Neural progenitor cell (in vitro differentiated cells): ENCODE results near the gene DLG2. TPM values are rescaled to one million over a fixed set of nuclear protein-coding genes. Genes with fewer than 3 reads are reported as not detected.

Experiments
- DNase-seq: peaks from one replicate; pipeline ENCODE4 v3.0.0-alpha.2; 2016; ENCODE audit warnings: low spot score
- H2AFZ ChIP-seq: fragments of 200-600 bp; sonication (generic); replicated peaks from 2 replicates; pipeline ENCODE4 v1.6.1; 2016; ENCODE audit warnings: antibody characterized with exemption
- H3F3A ChIP-seq: fragments of 200-600 bp; sonication (generic); 2 replicates; pipeline ENCODE4 v1.6.1; 2016; ENCODE audit warnings: antibody characterized with exemption, low read depth
- H3K27ac ChIP-seq: fragments of 200-600 bp; sonication (generic); 2 replicates; pipeline ENCODE4 v1.5.1; 2016; ENCODE audit warnings: mild to moderate bottlenecking
- H3K27me3 ChIP-seq: fragments of 200-600 bp; sonication (generic); 2 replicates; pipeline ENCODE4 v1.6.1; 2016; ENCODE audit warnings: mild to moderate bottlenecking, moderate library complexity
- H3K36me3 ChIP-seq: fragments of 200-600 bp; sonication (generic); 2 replicates; pipeline ENCODE4 v1.5.1; 2016
- H3K4me1 ChIP-seq: fragments of 200-600 bp; sonication (generic); 2 replicates; pipeline ENCODE4 v1.6.1; 2016; ENCODE audit warnings: mixed run types
- H3K4me2 ChIP-seq: fragments of 200-600 bp; sonication (generic); 2 replicates; pipeline ENCODE4 v1.6.1; 2016
- H3K4me3 ChIP-seq: fragments of 200-600 bp; sonication (generic); 2 replicates; pipeline ENCODE4 v1.5.1; 2016
- H3K79me2 ChIP-seq: fragments of 200-600 bp; sonication (generic); 2 replicates; pipeline ENCODE4 v1.6.1; 2016; ENCODE audit warnings: low read depth
- H3K9ac ChIP-seq: fragments of 200-600 bp; sonication (generic); 2 replicates; pipeline ENCODE4 v1.6.1; 2016
- H3K9me3 ChIP-seq: fragments of 200-600 bp; sonication (generic); 2 replicates; pipeline ENCODE4 v1.5.1; 2016; ENCODE audit warnings: low read depth
- H4K20me1 ChIP-seq: fragments of 200-600 bp; sonication (generic); 2 replicates; pipeline ENCODE4 v1.6.1; 2016; ENCODE audit warnings: low read depth
- H3K27ac Mint-ChIP-seq: 3 replicates; pipeline ENCODE4 v1.8.0; 2021; ENCODE audit warnings: mixed read lengths
- H3K27me3 Mint-ChIP-seq: 2 replicates; pipeline ENCODE4 v1.8.0; 2022; ENCODE audit warnings: low read depth, mild to moderate bottlenecking, inconsistent platforms, moderate library complexity, mixed read lengths; ENCODE audit not compliant: insufficient read depth
- H3K36me3 Mint-ChIP-seq: 3 replicates; pipeline ENCODE4 v1.8.0; 2021; ENCODE audit warnings: mixed read lengths
- H3K4me1 Mint-ChIP-seq: 3 replicates; pipeline ENCODE4 v1.8.0; 2021; ENCODE audit warnings: mixed read lengths
- H3K4me3 Mint-ChIP-seq: 3 replicates; pipeline ENCODE4 v1.8.0; 2021; ENCODE audit warnings: mild to moderate bottlenecking, moderate library complexity, mixed read lengths
- H3K9me3 Mint-ChIP-seq: 3 replicates; pipeline ENCODE4 v1.8.0; 2020; ENCODE audit warnings: mixed read lengths
- CTCF ChIP-seq: fragments of 200-600 bp; sonication (generic); IDR thresholded peaks from 2 replicates; pipeline ENCODE4 v1.5.1; 2017; ENCODE audit warnings: antibody characterized with exemption, mild to moderate bottlenecking
- EZH2 ChIP-seq: fragments of 200-600 bp; sonication (generic); IDR thresholded peaks from 2 replicates; pipeline ENCODE4 v1.6.1; 2017; ENCODE audit warnings: antibody characterized with exemption, mild to moderate bottlenecking, moderate library complexity
- EZH2phosphoT487 ChIP-seq: fragments of 200-600 bp; sonication (generic); IDR thresholded peaks from 2 replicates; pipeline ENCODE4 v1.6.1; 2017; ENCODE audit warnings: antibody characterized with exemption
- total RNA-seq: library from RNA; depleted of rRNA; stranded (reverse); fragments of >200 nt; gene quantifications from 2 replicates; pipeline ENCODE4 v1.2.3, GENCODE V29; 2015; ENCODE audit warnings: low replicate concordance

Gene DLG2
- total RNA-seq, 1 donor from 2014 or later, result 7.5 TPM

- no peaks in the 10 kb centered on the region for H3K4me1 ChIP-seq
- no peak overlapping the region for H3K27ac ChIP-seq
- H3K36me3 ChIP-seq, result no peaks in the 10 kb centered on the region
- no peak overlapping the region for H3K4me3 ChIP-seq
- H3K4me1 Mint-ChIP-seq, result no peaks in the 10 kb centered on the region
- no peaks in the 10 kb centered on the region for H3K36me3 Mint-ChIP-seq
- no peaks in the 10 kb centered on the region for H3K79me2 ChIP-seq
- H3K4me3 Mint-ChIP-seq, result no peak overlapping the region
- TF ChIP-seq EZH2 (no peak), CTCF (peak; percentile 21)
- H3F3A ChIP-seq, result no peaks in the 10 kb centered on the region
- no peak overlapping the region for H3K27ac Mint-ChIP-seq
- no peak overlapping the region for H2AFZ ChIP-seq
- no peaks in the 10 kb centered on the region for H3K27me3 Mint-ChIP-seq
- H3K9me3 Mint-ChIP-seq, result no peaks in the 10 kb centered on the region
- H3K4me2 ChIP-seq, result no peak overlapping the region
- H4K20me1 ChIP-seq, result no peaks in the 10 kb centered on the region
- H3K9me3 ChIP-seq, result no peaks in the 10 kb centered on the region
- H3K27me3 ChIP-seq, result no peaks in the 10 kb centered on the region
- no peak overlapping the region for H3K9ac ChIP-seq
- no peak for DNase-seq
Measured at GRCh38 chr11:84963240-84963639, 663.9 kb downstream of the DLG2 start.

DNA sequence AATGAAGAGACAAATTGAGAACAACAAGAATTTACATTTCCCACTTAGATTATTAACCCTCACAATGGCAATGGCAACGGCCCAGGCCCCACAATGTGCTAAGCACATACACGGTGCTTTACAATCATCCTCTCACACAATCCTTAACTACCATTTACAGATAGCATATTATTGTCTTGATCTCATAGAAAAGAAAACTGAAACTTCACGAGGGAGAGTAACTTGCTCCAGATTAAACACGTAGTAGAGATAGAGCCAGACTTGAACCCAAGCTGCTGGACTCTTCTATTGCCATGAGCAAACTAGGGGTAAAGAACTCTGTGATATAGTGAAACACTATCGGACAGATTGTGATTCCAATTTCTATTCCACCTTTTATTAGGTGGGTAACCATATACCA is 665.1 kb downstream of the DLG2 start:
- no peak overlapping the region for H3K9ac ChIP-seq

GRCh38 chr11:84958295-84958694 is 668.8 kb downstream of the DLG2 start:
- Mint-ChIP-seq H3K9me3 (no peaks in the 10 kb centered on the region), H3K27ac (no peak overlapping the region), H3K4me3 (no peak overlapping the region)

More for the DNA sequence above, 665.1 kb downstream of the DLG2 start:
- Histone ChIP-seq H3F3A (no peaks in the 10 kb centered on the region), H3K4me1 (no peaks in the 10 kb centered on the region), H3K4me2 (no peak overlapping the region), H4K20me1 (no peaks in the 10 kb centered on the region), H2AFZ (no peak overlapping the region), H3K9me3 (no peaks in the 10 kb centered on the region), H3K27ac (no peak overlapping the region), H3K79me2 (no peaks in the 10 kb centered on the region), H3K27me3 (no peaks in the 10 kb centered on the region), H3K36me3 (no peaks in the 10 kb centered on the region), H3K4me3 (no peak overlapping the region)
- no peak for DNase-seq
- Mint-ChIP-seq H3K36me3 (no peaks in the 10 kb centered on the region), H3K27ac (no peak overlapping the region), H3K9me3 (no peaks in the 10 kb centered on the region), H3K4me1 (no peaks in the 10 kb centered on the region), H3K27me3 (no peaks in the 10 kb centered on the region), H3K4me3 (no peak overlapping the region)
- no peak for TF ChIP-seq CTCF
- TF ChIP-seq EZH2phosphoT487, result no peak
- TF ChIP-seq EZH2, result no peak

More at GRCh38 chr11:84958295-84958694, 668.8 kb downstream of the DLG2 start:
- H3K27ac ChIP-seq, result no peak overlapping the region
- H3K9me3 ChIP-seq, result no peaks in the 10 kb centered on the region
- no peaks in the 10 kb centered on the region for H3F3A ChIP-seq
- H3K4me1 ChIP-seq, result no peaks in the 10 kb centered on the region
- H3K27me3 ChIP-seq, result no peaks in the 10 kb centered on the region
- no peaks in the 10 kb centered on the region for H4K20me1 ChIP-seq
- no peak overlapping the region for H3K4me2 ChIP-seq
- Mint-ChIP-seq H3K4me1 (no peaks in the 10 kb centered on the region), H3K27me3 (no peaks in the 10 kb centered on the region), H3K36me3 (no peaks in the 10 kb centered on the region)
- H3K9ac ChIP-seq, result no peak overlapping the region
- H3K79me2 ChIP-seq, result no peaks in the 10 kb centered on the region
- H3K4me3 ChIP-seq, result no peak overlapping the region
- no peak overlapping the region for H2AFZ ChIP-seq
- H3K36me3 ChIP-seq, result no peaks in the 10 kb centered on the region
- no peak for TF ChIP-seq EZH2
- no peak for TF ChIP-seq EZH2phosphoT487
- TF ChIP-seq CTCF, result no peak
- no peak for DNase-seq
